Measurements from ENCODE around the gene RGS12. TPM values are rescaled to one million over a fixed set of nuclear protein-coding genes. Genes with fewer than 3 reads are reported as not detected.

The RGS12 gene
- total and polyA plus RNA-seq, 2 of the 8 experiments (the other 6 are each of a cell fraction or from before 2014, with no cell fraction given) = 6.0 to 16.4 TPM

DNA sequence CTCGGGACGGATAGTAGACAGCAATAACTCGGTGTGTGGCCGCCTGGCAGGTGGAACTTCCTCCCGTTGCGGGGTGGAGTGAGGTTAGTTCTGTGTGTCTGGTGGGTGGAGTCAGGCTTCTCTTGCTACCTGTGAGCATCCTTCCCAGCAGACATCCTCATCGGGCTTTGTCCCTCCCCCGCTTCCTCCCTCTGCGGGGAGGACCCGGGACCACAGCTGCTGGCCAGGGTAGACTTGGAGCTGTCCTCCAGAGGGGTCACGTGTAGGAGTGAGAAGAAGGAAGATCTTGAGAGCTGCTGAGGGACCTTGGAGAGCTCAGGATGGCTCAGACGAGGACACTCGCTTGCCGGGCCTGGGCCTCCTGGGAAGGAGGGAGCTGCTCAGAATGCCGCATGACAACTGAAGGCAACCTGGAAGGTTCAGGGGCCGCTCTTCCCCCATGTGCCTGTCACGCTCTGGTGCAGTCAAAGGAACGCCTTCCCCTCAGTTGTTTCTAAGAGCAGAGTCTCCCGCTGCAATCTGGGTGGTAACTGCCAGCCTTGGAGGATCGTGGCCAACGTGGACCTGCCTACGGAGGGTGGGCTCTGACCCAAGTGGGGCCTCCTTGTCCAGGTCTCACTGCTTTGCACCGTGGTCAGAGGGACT, 49.6 kb upstream of the RGS12 start:
- H4K5ac ChIP-seq (ENCODE audit: insufficient read length, low read depth, low read length) = no peak overlapping the region
- H2BK5ac ChIP-seq (ENCODE audit: low read depth, low read length) = 0 out of 2 replicates have a peak overlapping the region, but pooled peaks have one; percentile 8
- no peak overlapping the region for H3K14ac ChIP-seq (ENCODE audit: insufficient read length)
- TF ChIP-seq, protein P1, sequence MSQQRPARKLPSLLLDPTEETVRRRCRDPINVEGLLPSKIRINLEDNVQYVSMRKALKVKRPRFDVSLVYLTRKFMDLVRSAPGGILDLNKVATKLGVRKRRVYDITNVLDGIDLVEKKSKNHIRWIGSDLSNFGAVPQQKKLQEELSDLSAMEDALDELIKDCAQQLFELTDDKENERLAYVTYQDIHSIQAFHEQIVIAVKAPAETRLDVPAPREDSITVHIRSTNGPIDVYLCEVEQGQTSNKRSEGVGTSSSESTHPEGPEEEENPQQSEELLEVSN (IDR thresholded peaks at IDR 0.05) = peak; percentile 27; the same call in 1 of the 2 replicates
- TF ChIP-seq POLR2AphosphoS5 (IDR thresholded peaks at IDR 0.05; ENCODE audit: low read depth, low read length) = no peak
- TF ChIP-seq, protein P2, sequence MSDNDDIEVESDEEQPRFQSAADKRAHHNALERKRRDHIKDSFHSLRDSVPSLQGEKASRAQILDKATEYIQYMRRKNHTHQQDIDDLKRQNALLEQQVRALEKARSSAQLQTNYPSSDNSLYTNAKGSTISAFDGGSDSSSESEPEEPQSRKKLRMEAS (IDR thresholded peaks at IDR 0.05) = peak; percentile 47; the same call in 1 of the 2 replicates
- TF ChIP-seq SIN3A (conservative IDR thresholded peaks at IDR 0.05 in 1 of 2, IDR thresholded peaks at IDR 0.05 in 1 of 2; ENCODE audit: low read depth in 1 of 2, low read length in 2 of 2) = 0 out of 4 replicates have a peak, but pooled peaks of 1 of the 2 experiments have one; percentile 25
- no peak overlapping the region for H3K56ac ChIP-seq (replicated peaks; ENCODE audit: insufficient read length, low read depth, low read length)
- H2AK5ac ChIP-seq (ENCODE audit: low read depth, low read length) = no peak overlapping the region
- H3K27me3 ChIP-seq (replicated peaks in 1 of 4; ENCODE audit: control insufficient read depth in 3 of 4, extremely low read depth in 1 of 4, insufficient read depth in 3 of 4, low read length in 3 of 4) = peaks cover 1 to 23% (median 13%) of the 10 kb centered on the region in 4 experiments; a peak in 6 of 7 replicates
- H3K4me1 ChIP-seq (replicated peaks in 1 of 4; ENCODE audit: control insufficient read depth in 3 of 4, insufficient read depth in 4 of 4, low read length in 3 of 4) = peaks cover 0 to 16% (median 4%) of the 10 kb centered on the region in 4 experiments; a peak in 6 of 7 replicates
- H2BK120ac ChIP-seq (replicated peaks; ENCODE audit: low read depth, low read length) = no peak overlapping the region
- H2BK12ac ChIP-seq (ENCODE audit: low read depth, low read length) = no peak overlapping the region
- FAIRE-seq (no peak), DNase-seq (ENCODE audit: low read depth in 1 of 2, low spot score in 2 of 2) (no peak)
- POLR2A ChIA-PET (ENCODE audit: partially characterized antibody) = interaction anchor here (1.2 kb wide), 1 partner anchor 64 kb away, joined by 5 read pairs; no protein-coding TSS in a partner anchor
- no peaks in the 10 kb centered on the region for H3K23me2 ChIP-seq (ENCODE audit: low read depth, low read length)
- H4K8ac ChIP-seq (ENCODE audit: extremely low read depth, insufficient read depth, low read length) = 0 out of 2 replicates have a peak overlapping the region, but pooled peaks have one; percentile 53
- H3K79me1 ChIP-seq (ENCODE audit: low read depth, low read length) = no peaks in the 10 kb centered on the region
- no peak overlapping the region for H2BK15ac ChIP-seq (ENCODE audit: low read length)
- H3K18ac ChIP-seq (ENCODE audit: extremely low read depth, low read length) = no peak overlapping the region
- 88% methylated on average over 21 of the region's 23 CpGs; no CpG with 5 or more reads in 1 of the 2 experiments for WGBS, 2 experiments (ENCODE audit: extremely low coverage in 1 of 2, insufficient coverage in 1 of 2, insufficient read length in 1 of 2, insufficient replicate concordance in 2 of 2, low coverage in 1 of 2, low lambda C conversion rate in 2 of 2, missing lambda C conversion rate in 1 of 2)
- no peak overlapping the region for H3K4me2 ChIP-seq (ENCODE audit: insufficient read depth in 1 of 2, low read depth in 2 of 2, low read length in 2 of 2)
- no peak overlapping the region for H4K91ac ChIP-seq (replicated peaks; ENCODE audit: insufficient read length, low read length)
- H3K79me2 ChIP-seq (ENCODE audit: control insufficient read depth in 1 of 2, insufficient read depth in 2 of 2, low read length in 2 of 2) = no peaks in the 10 kb centered on the region
- H3K9me3 ChIP-seq (ENCODE audit: insufficient read depth in 2 of 2, low read depth in 1 of 2, low read length in 1 of 2) = no peaks in the 10 kb centered on the region
- H4K20me1 ChIP-seq (replicated peaks in 1 of 2; ENCODE audit: control insufficient read depth in 1 of 2, insufficient read depth in 2 of 2, low read length in 2 of 2) = peaks cover 23 to 39% of the 10 kb centered on the region in 2 experiments
- peaks cover 0 to 22% (median 10%) of the 10 kb centered on the region in 4 experiments; a peak in 5 of 8 replicates for H3K36me3 ChIP-seq (ENCODE audit: control insufficient read depth in 2 of 4, insufficient read depth in 4 of 4, low read length in 3 of 4)
- H3K27ac ChIP-seq (ENCODE audit: low read depth, low read length) = no peak overlapping the region
- CTCF ChIA-PET (ENCODE audit: partially characterized antibody) = interaction anchor here (0.8 to 1.9 kb wide), 6 partner anchors 10 to 192 kb away, joined by 3 to 9 read pairs (median 3); no protein-coding TSS in a partner anchor
- no peak overlapping the region for H3K4me3 ChIP-seq (ENCODE audit: extremely low read depth in 1 of 4, insufficient read depth in 2 of 4, low read depth in 3 of 4, low read length in 4 of 4)
- H3K4ac ChIP-seq (replicated peaks; ENCODE audit: insufficient read length, low read depth, low read length) = no peak overlapping the region
- no peak overlapping the region for H2BK20ac ChIP-seq (ENCODE audit: low read length)
- H3K9ac ChIP-seq (replicated peaks in 1 of 4; ENCODE audit: extremely low read depth in 1 of 4, low read depth in 3 of 4, low read length in 3 of 4) = no peak overlapping the region
- H3K23ac ChIP-seq (ENCODE audit: insufficient read length) = no peak overlapping the region
- no peak overlapping the region for H2AFZ ChIP-seq (ENCODE audit: low read length)

All from H1 (cell line).